ENCODE data around the gene COL13A1. TPM values are rescaled to one million over a fixed set of nuclear protein-coding genes. Genes with fewer than 3 reads are reported as not detected.

The COL13A1 gene
- total RNA-seq, 1 donor from 2014 or later, result not detected

- Mint-ChIP-seq H3K27ac (no peak overlapping the region), H3K4me1 (ENCODE audit: low read depth) (no peaks in the 10 kb centered on the region), H3K4me3 (no peak overlapping the region), H3K9me3 (no peaks in the 10 kb centered on the region), H3K27me3 (ENCODE audit: insufficient read depth) (peaks cover 37% of the 10 kb centered on the region), H3K36me3 (ENCODE audit: low read depth) (peaks cover 2% of the 10 kb centered on the region)
- intact Hi-C loops (cut with micrococcal nuclease), result no loop called here
- no peak for DNase-seq (ENCODE audit: low spot score)
Observed at GRCh38 chr10:69797959-69798358, 3.7 kb upstream of the COL13A1 start.

DNA sequence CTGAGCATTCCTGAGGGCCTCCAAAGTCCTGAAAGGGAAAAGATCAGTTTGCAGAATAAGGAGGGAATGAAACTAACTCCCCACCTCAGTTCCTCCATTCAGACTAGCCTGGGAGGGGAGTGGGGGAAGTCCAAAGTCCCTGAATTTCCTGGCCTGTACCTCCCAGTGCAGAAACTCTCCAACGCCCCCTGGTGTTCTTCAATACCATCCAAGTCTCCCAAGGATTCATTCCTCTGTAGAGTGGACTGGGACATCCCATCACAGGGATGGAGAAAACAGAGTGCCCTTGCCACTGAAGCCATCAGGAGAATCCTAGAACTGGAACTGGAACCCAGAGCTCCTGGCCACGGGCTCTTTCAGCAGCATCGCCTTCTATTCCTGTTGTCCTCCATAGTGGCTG is 1.6 kb upstream of the COL13A1 start:
- peaks cover 54% of the 10 kb centered on the region for H3K27me3 Mint-ChIP-seq (ENCODE audit: insufficient read depth)
- intact Hi-C loops (cut with micrococcal nuclease), result loop anchor here (2.0 kb wide), 1 partner anchor 155 kb away; no protein-coding TSS in a partner anchor

GRCh38 chr10:69800665-69801064 is 1.0 kb upstream of the COL13A1 start:
- DNase-seq (ENCODE audit: low spot score), result no peak
- Mint-ChIP-seq H3K4me1 (ENCODE audit: low read depth) (no peaks in the 10 kb centered on the region), H3K9me3 (no peaks in the 10 kb centered on the region), H3K36me3 (ENCODE audit: low read depth) (peaks cover 2% of the 10 kb centered on the region), H3K27me3 (ENCODE audit: insufficient read depth) (peaks cover 55% of the 10 kb centered on the region), H3K27ac (no peak overlapping the region), H3K4me3 (no peak overlapping the region)
- intact Hi-C loops (cut with micrococcal nuclease), result loop anchor here (2.0 kb wide), 1 partner anchor 156 kb away; no protein-coding TSS in a partner anchor

More for the DNA sequence above, 1.6 kb upstream of the COL13A1 start:
- Mint-ChIP-seq H3K9me3 (no peaks in the 10 kb centered on the region), H3K4me1 (ENCODE audit: low read depth) (no peaks in the 10 kb centered on the region), H3K4me3 (no peak overlapping the region), H3K36me3 (ENCODE audit: low read depth) (peaks cover 2% of the 10 kb centered on the region), H3K27ac (no peak overlapping the region)
- no peak for DNase-seq (ENCODE audit: low spot score)

DNA sequence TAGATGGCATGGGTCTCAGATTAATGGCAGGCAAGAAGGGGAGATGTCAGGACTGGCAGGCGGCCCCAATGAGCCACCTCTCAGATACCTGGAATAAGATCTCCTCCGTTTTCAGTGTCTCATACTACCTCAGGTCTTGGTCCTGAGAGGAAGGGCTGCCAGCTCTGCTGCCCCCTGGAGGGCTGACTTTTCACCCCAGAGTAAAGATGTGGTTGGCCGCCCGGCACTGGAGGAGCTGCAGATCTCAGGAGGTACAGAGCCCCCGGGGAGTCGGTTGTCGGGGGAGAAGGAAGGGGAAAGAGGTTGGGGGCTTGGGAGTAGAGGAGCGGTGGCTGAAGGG is 642 bp upstream of the COL13A1 start:
- no peak for DNase-seq (ENCODE audit: low spot score)
- Mint-ChIP-seq H3K9me3 (no peaks in the 10 kb centered on the region), H3K36me3 (ENCODE audit: low read depth) (peaks cover 2% of the 10 kb centered on the region), H3K27me3 (ENCODE audit: insufficient read depth) (peaks cover 55% of the 10 kb centered on the region), H3K4me1 (ENCODE audit: low read depth) (no peaks in the 10 kb centered on the region), H3K4me3 (peak overlapping the region; percentile 1), H3K27ac (no peak overlapping the region)
- intact Hi-C loops (cut with micrococcal nuclease), result loop anchor here (2.0 kb wide), 1 partner anchor 156 kb away; no protein-coding TSS in a partner anchor

- intact Hi-C loops (cut with micrococcal nuclease), result no loop called here
- no peaks in the 10 kb centered on the region for H3K9me3 Mint-ChIP-seq
- H3K27me3 Mint-ChIP-seq (ENCODE audit: insufficient read depth), result peaks cover 48% of the 10 kb centered on the region
- peaks cover 2% of the 10 kb centered on the region for H3K36me3 Mint-ChIP-seq (ENCODE audit: low read depth)
- no peak overlapping the region for H3K4me3 Mint-ChIP-seq
- no peak overlapping the region for H3K27ac Mint-ChIP-seq
- no peak for DNase-seq (ENCODE audit: low spot score)
- no peaks in the 10 kb centered on the region for H3K4me1 Mint-ChIP-seq (ENCODE audit: low read depth)
Observed at GRCh38 chr10:69802424-69803161, 887 bp downstream of the COL13A1 start.

DNA sequence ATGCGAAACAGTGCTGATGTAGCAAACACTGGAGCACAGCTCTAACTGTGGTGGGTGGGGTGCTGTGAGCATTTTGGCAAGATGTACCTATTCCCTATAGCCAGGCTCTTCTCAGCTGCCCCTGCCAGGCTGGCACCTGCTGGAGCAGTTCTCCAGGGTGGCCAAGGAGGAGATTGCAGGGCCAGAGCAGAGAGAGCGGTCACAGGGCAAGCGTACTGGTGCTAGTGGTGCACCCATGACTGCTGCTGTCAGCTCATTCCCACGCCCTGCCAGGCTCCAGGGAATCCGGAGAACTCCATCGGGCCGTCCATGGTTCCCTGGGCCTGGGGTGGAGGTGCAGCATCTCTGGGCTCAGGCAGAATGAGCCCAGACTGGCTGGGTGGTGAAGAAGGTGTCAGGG is 2.1 kb downstream of the COL13A1 start:
- Mint-ChIP-seq H3K27me3 (ENCODE audit: insufficient read depth) (peaks cover 39% of the 10 kb centered on the region), H3K4me3 (no peak overlapping the region), H3K4me1 (ENCODE audit: low read depth) (no peaks in the 10 kb centered on the region), H3K27ac (no peak overlapping the region), H3K9me3 (no peaks in the 10 kb centered on the region), H3K36me3 (ENCODE audit: low read depth) (peaks cover 2% of the 10 kb centered on the region)
- intact Hi-C loops (cut with micrococcal nuclease), result no loop called here
- no peak for DNase-seq (ENCODE audit: low spot score)

- H3K9me3 Mint-ChIP-seq, result no peaks in the 10 kb centered on the region
- H3K36me3 Mint-ChIP-seq (ENCODE audit: low read depth), result peaks cover 2% of the 10 kb centered on the region
- H3K4me1 Mint-ChIP-seq (ENCODE audit: low read depth), result no peaks in the 10 kb centered on the region
- H3K4me3 Mint-ChIP-seq, result no peak overlapping the region
- no peak overlapping the region for H3K27ac Mint-ChIP-seq
- DNase-seq (ENCODE audit: low spot score), result no peak
- peaks cover 38% of the 10 kb centered on the region for H3K27me3 Mint-ChIP-seq (ENCODE audit: insufficient read depth)
- intact Hi-C loops (cut with micrococcal nuclease), result no loop called here
Observed at GRCh38 chr10:69804775-69805174, 3.1 kb downstream of the COL13A1 start.

DNA sequence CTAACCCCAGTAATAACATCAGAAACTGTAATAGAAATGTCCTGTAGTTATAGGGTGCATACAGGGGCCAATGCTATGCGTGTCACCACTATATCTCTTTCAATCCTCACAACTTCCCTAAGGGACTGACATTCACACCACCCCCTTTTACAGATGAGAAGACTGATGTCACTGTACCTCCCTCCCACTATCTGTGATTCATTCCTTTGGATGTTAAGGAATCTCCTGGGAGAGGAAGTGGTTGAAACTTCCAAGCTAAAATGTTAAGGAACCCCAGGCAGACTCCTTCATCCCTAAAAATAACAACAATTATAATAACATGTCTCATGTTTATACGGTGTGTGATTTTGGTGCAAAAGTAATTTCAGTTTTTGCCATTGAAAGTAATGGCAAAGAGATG is 5.4 kb downstream of the COL13A1 start:
- Mint-ChIP-seq H3K4me3 (no peak overlapping the region), H3K4me1 (ENCODE audit: low read depth) (no peaks in the 10 kb centered on the region), H3K9me3 (no peaks in the 10 kb centered on the region), H3K36me3 (ENCODE audit: low read depth) (no peaks in the 10 kb centered on the region), H3K27me3 (ENCODE audit: insufficient read depth) (peaks cover 22% of the 10 kb centered on the region), H3K27ac (no peak overlapping the region)
- intact Hi-C loops (cut with micrococcal nuclease), result no loop called here
- DNase-seq (ENCODE audit: low spot score), result no peak

GRCh38 chr10:69807696-69808095 is 6.0 kb downstream of the COL13A1 start:
- Mint-ChIP-seq H3K4me1 (ENCODE audit: low read depth) (no peaks in the 10 kb centered on the region), H3K4me3 (no peak overlapping the region), H3K27me3 (ENCODE audit: insufficient read depth) (peaks cover 21% of the 10 kb centered on the region), H3K27ac (no peak overlapping the region), H3K9me3 (no peaks in the 10 kb centered on the region), H3K36me3 (ENCODE audit: low read depth) (no peaks in the 10 kb centered on the region)
- intact Hi-C loops (cut with micrococcal nuclease), result no loop called here
- no peak for DNase-seq (ENCODE audit: low spot score)

GRCh38 chr10:69809318-69809717 is 7.6 kb downstream of the COL13A1 start:
- no peak overlapping the region for H3K27ac Mint-ChIP-seq
- no peaks in the 10 kb centered on the region for H3K4me1 Mint-ChIP-seq (ENCODE audit: low read depth)
- H3K36me3 Mint-ChIP-seq (ENCODE audit: low read depth), result no peaks in the 10 kb centered on the region
- H3K4me3 Mint-ChIP-seq, result no peak overlapping the region
- intact Hi-C loops (cut with micrococcal nuclease), result no loop called here
- DNase-seq (ENCODE audit: low spot score), result no peak
- H3K27me3 Mint-ChIP-seq (ENCODE audit: insufficient read depth), result peaks cover 13% of the 10 kb centered on the region
- H3K9me3 Mint-ChIP-seq, result no peaks in the 10 kb centered on the region

- Mint-ChIP-seq H3K27ac (no peak overlapping the region), H3K36me3 (ENCODE audit: low read depth) (no peaks in the 10 kb centered on the region), H3K9me3 (no peaks in the 10 kb centered on the region), H3K27me3 (ENCODE audit: insufficient read depth) (peaks cover 5% of the 10 kb centered on the region), H3K4me3 (no peak overlapping the region), H3K4me1 (ENCODE audit: low read depth) (no peaks in the 10 kb centered on the region)
- no peak for DNase-seq (ENCODE audit: low spot score)
- intact Hi-C loops (cut with micrococcal nuclease), result no loop called here
Observed at GRCh38 chr10:69810097-69810496, 8.4 kb downstream of the COL13A1 start.

- intact Hi-C loops (cut with micrococcal nuclease), result no loop called here
- no peak overlapping the region for H3K4me3 Mint-ChIP-seq
- no peaks in the 10 kb centered on the region for H3K9me3 Mint-ChIP-seq
- H3K27me3 Mint-ChIP-seq (ENCODE audit: insufficient read depth), result peaks cover 4% of the 10 kb centered on the region
- no peak for DNase-seq (ENCODE audit: low spot score)
- H3K27ac Mint-ChIP-seq, result no peak overlapping the region
- H3K36me3 Mint-ChIP-seq (ENCODE audit: low read depth), result no peaks in the 10 kb centered on the region
- H3K4me1 Mint-ChIP-seq (ENCODE audit: low read depth), result no peaks in the 10 kb centered on the region
Observed at GRCh38 chr10:69810675-69811397, 9.1 kb downstream of the COL13A1 start.

DNA sequence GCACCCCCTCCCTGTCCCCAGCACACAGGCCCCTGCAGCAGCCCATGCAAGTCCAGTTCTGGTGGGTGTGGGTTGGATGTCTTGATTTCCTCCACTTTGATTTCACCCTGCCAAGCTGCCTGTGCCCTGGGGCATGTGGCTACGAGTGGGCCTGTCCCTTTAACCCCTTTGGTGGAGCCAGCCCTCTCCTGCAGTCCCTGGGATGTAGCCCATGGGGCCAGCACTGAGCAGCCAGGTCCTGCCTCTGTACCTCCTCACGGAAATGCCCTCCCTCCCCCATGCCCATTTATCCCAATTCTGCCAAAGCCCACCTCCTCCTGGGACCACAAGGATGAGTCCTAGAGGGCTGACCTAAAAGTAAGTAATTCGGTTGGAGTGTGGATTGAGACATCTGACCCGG is 11.9 kb downstream of the COL13A1 start:
- Mint-ChIP-seq H3K9me3 (no peaks in the 10 kb centered on the region), H3K4me1 (ENCODE audit: low read depth) (peaks cover 12% of the 10 kb centered on the region), H3K4me3 (no peak overlapping the region), H3K27me3 (ENCODE audit: insufficient read depth) (peaks cover 8% of the 10 kb centered on the region), H3K27ac (no peak overlapping the region), H3K36me3 (ENCODE audit: low read depth) (no peaks in the 10 kb centered on the region)
- intact Hi-C loops (cut with micrococcal nuclease), result no loop called here
- no peak for DNase-seq (ENCODE audit: low spot score)

Data from activated T-helper 1 cell treated with anti-CD3 and anti-CD28 coated beads, Interleukin-12 subunit alpha, Interleukin-12 subunit beta, Interleukin-2, Interleukin-4 antibody, amounts not matched to agents 30 ng/mL and 10 ng/mL and 1 ng/mL, durations not matched to agents 14 hours and 24 hours and 36 hours (primary cell).